Hepatocyte (in vitro differentiated cells): ENCODE measurements around the gene RAD9A.

Source experiments
- CTCF ChIP-seq: fragments of 200-600 bp; sonication (generic); IDR thresholded peaks from 2 replicates; pipeline ENCODE4 v1.5.1; 2016; ENCODE audit warnings: antibody characterized with exemption, mild to moderate bottlenecking; ENCODE audit not compliant: poor library complexity
- EZH2 ChIP-seq: fragments of 200-600 bp; sonication (generic); IDR thresholded peaks from 2 replicates; pipeline ENCODE4 v1.6.1; 2016; ENCODE audit warnings: antibody characterized with exemption, mild to moderate bottlenecking, borderline replicate concordance
- EZH2phosphoT487 ChIP-seq: fragments of 200-600 bp; sonication (generic); IDR thresholded peaks from one replicate; pipeline ENCODE4 v1.6.1; 2018; ENCODE audit warnings: antibody characterized with exemption, mild to moderate bottlenecking, low read depth, moderate library complexity; ENCODE audit not compliant: unreplicated experiment, severe bottlenecking

GRCh38 chr11:67409261-67409666 lies 17.5 kb downstream of the RAD9A start:
- TF ChIP-seq CTCF (no peak), EZH2 (no peak), EZH2phosphoT487 (no peak)
